HG03432 (cell line): ENCODE measurements around the gene APOL6.

Experiments used
- ATAC-seq: cut with Tn5 transposase; IDR thresholded peaks from one replicate; pipeline ENCODE4 v1.9.1; 2021; ENCODE audit warnings: mild to moderate bottlenecking, moderate library complexity; ENCODE audit not compliant: unreplicated experiment

The APOL6 gene

GRCh38 chr22:35711336-35711735 is 63.1 kb downstream of the APOL6 start:
- ATAC-seq = no peak

- ATAC-seq = no peak
Observed at GRCh38 chr22:35712672-35713071, 64.4 kb downstream of the APOL6 start.

- no peak for ATAC-seq
Observed at GRCh38 chr22:35717572-35717971, 69.3 kb downstream of the APOL6 start, which contains the start of gene APOL5. Gene APOL5 (plus strand): TSS chr22:35717872. CDS start chr22:35717872, 0 bp downstream.
